CD4-positive, alpha-beta T cell treated with Interleukin-4 for 1 hour (primary cell): ENCODE results near the gene MED13L.

ENCODE experiments used
- DNase-seq, 2 donors: peaks; one replicate each; pipeline ENCODE4 v3.0.0-alpha.2; 2020 to 2022

The MED13L gene

DNA sequence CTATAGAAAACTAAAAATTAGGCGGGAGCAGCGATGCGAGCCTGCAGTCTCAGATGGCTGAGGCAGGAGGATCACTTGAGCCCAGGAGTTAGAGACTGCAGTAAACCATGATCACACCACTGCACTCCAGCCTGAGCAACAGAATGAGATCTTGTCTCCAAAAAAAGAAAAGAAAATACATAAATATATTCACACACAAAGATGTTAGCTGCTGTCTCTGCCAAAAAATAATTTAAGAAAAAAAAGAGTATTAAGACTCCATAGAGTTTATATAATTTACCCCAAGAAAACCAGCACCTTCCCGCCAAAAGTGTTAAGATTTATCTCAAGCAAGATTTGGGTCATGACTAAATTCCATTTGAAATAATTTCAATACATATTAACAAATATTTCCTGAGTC lies 102.6 kb downstream of the MED13L start:
- DNase-seq = no peak

DNA sequence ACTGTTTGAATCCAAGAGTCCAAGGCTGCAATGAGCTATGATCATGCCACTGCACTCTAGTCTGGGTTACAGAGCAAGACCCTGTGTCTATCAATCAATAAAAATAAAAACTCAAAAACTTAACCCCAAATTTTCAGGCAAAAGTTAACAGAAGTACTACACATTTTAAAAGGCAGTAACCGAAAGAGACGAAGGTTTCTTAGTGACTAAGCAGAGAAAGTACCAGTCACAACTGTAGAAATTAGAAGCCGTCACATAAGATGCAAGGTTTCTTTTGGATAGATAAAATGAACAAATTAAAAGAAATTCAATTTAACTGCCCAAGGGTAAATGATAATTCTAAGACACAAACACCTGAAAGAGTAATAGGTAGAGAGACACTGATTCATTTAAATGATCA lies 103.5 kb downstream of the MED13L start:
- DNase-seq = no peak

DNA sequence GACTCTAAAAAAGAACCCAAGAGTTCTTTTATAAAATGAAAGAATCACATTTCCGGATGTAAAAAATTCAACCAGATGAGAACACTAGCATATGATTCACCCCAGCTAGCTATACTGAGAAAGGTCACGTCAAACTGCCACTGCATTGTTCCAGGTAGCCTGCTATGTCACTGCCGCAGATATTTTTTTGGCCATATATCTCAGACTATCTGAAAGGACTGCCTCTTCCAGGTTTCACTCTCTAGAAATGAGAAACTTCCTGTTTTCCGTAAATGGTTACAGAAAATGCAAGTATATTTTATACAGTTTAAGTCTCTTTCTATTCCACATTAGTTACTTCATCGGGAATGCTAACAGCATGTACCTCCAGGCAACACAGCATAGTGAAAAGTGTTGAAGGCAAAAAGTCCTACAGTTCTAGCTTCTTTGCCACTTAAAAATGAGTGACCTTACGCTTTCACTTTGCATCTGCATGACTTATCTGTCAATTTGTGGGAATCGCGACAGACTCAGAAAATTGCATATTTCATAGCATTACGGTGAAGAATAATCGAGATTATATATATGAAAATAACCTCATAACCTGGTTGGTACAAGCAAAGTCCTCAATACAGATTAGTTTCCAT lies 105.2 kb downstream of the MED13L start:
- peak in 1 of 2 donors; percentile 21 for DNase-seq

DNA sequence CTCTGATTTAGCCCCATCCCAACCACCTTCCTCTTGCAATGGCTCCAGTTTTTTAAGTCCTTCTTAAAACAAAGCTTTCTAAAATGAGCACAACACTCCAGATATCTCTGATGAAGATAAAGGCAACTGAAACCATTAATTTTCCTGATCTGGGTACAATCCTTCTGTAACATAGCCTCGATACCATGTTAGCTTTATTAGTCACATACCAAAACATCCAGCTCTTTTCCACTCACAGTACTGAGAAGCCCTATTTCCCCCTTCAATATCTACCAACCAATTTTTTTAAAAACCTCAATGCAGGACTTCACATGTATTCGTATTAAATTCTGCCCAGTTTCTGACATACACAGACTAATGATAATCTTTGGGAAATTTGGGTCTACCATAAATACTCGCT lies 105.9 kb downstream of the MED13L start:
- no peak for DNase-seq

DNA sequence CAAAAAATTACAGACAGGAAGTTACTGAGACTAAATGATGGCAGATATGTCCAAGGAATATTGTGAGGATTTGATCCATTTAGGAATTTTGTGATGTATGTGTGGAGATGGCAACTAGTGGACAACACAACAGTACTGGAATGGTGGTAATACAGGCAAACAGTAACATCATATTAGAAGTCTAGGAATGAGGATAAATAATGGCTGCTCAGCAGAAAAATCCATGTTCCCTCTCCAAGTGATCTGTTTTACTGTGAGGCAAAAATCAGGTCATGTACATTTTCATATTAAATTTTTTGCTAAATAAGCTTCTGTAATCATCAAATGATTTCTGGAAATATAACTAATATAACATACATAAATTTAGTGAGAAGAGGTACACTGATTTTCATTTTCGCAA lies 108.4 kb downstream of the MED13L start:
- DNase-seq = no peak

DNA sequence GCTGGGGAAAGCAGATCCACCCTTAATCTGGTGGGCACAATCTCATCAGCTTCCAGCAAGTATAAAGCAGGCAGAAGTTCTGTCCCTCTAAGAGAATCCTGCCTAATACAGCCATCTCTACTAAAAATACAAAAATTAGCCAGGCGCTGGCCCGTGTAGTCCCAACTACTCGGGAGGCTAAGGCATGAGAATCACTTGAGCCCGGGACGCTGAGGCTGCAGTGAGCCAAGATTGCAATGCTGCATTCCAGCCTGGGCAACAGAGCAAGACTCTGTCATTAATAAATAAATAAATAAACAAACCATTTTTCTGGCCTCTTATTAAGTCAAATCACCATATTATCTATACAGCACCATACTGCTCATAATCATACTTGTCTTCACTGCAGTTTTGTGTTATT lies 111.2 kb downstream of the MED13L start:
- DNase-seq = no peak

DNA sequence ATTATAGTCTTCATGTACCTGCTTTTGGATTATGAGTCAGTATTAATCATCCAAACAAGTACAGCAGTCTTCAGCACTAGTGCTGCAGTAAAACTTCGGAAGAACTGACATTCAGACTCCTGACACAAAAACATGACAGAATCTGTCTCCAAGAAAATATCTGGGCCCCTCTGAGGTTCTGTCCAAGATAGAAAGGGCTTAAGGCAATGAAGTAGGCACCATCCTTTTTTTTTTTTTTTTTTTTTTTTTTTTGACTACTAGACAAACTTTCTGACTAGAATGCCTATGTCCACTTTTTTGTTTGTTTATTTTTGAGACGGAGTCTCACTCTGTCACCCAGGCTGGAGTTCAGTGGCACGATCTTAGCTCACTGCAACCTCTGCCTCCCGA lies 112.5 kb downstream of the MED13L start:
- DNase-seq = no peak

DNA sequence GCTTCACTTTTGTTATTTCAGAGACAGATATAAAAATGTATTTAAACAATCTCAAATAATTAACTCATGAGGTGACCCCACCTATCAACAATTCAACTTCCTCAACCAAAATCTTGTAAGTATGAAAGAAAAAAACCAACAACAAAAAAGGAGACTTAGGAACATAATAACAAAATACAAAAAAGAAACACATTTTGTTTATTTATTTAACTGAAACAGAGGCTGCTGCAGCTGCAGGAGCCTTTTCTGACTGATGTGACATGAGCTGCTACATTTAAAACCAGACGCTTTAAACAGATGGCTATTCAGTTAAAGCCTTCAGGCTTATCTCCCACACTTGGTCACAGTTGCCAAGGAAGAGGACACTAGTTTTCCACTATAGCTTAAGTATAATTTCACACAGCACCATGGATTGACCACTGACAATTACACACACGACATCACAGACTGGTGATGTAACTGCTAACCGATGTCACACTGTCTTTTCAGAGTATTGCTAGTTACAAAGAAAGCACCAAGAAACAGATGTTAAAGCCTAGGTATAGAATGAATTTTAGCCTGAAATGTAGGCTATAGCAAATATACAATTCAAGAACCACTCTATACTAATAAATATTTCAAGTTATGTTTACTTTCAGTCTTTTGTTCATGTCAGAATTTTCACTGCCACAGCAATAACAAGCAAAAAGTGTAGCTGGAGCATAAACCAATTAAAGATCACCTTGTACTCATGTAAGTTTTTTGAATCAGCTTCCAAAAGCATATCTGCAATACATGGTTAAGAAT lies 113.0 kb downstream of the MED13L start:
- DNase-seq = no peak

DNA sequence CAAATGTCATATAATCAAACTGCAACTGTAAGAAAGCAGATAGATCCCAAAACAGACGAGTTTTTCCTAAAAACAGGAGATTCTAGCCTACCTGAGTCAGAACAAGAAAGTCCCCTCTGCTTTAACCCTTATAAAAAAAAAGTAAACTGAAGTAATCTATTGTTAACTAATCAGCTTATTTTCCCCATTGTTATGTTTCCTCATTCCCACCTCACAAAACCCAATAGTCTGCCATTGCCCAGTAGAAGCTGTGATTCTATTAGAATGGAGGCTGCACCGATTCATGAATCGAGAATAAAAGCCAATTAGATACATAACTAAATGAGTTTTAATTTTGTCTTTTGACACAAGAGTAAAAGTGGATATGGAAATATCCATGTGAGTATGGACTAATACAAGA lies 115.4 kb downstream of the MED13L start:
- no peak for DNase-seq

DNA sequence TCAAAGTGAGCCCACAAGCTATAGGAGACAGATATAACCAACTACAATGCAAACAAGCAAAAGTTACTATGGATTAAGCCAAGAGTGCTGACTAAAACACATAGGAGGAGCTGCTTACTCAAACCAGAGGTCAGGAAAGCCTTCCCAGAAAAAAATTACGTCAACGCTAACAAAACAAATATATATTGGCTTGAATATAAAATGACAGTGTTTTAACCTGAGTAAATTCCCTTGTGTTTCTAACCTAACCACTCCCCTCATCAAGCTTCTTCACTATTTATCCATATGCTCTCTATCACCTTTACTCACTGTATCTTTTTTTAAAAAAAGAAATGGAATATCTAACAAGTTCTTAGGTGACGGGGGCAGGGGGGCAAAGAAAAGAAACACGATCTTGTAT lies 115.9 kb downstream of the MED13L start:
- no peak for DNase-seq

DNA sequence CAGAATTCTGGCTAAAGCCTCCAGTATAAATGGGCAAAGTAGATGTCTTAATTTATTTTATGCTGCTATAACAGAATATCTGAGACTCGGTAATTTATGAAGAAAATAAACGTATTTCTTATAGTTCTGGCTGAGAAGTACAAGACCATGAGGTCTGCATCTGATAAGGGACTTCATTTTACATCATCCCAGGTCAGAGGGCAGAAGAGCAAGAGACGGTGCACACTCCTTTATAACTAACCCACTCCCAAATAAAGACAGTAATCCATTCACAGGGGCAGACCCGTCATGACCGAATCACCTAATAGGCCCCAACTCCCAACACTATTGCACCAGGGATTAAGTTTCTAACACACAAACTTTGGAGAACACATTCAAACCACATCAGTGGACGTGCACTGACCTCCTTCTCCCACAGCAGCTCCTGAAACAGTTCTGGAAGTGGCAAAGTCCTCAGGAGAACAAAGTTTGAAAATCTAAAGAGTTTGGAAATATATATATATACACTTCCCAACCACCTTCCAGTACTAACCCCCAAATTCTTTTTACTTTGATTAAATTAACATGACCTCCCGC lies 116.5 kb downstream of the MED13L start:
- no peak for DNase-seq

DNA sequence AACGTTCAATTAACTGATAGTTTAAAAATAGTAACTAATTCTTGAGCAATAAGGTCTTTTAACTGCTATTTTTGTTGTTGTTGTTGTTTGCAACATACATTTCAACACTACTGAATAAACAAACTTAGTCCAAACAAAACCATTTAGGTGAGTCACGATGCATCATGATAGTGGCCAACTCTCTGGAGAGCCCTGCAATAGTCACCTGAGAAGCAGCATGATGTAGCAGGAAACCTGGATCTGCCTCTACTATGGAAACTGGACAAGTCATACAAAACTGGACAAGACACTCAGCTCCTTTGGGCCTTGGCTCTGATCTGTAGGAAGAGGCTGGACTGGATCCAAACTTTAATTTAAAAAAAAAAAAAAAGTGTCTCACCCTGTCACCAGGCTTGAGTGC lies 117.3 kb downstream of the MED13L start:
- no peak for DNase-seq

DNA sequence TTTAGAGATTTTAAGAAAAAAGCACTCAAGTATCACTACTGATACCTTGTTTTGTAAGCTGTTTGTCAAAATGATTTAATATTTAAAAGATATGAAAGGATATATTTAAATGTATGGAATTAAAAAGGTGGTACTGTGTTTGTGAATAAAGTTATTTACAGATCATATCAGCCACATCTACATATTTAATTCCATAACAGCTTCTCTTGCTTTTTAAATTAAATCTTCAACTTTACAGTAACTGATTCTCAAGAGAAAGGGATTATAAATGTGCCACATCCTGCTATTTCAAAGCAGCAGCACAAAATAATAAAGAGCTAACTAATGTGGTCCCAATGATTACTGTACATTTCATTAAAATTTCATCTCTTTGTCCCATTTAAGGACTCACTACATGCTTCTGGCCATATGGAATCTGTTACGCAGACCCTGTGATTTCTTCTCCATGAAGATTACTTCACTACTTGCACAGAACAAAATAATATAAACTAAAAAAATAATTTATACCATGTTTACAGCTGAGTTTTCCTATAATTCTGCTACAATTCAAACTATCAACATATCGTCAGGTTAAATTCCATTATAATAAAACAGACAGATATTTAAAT lies 117.8 kb downstream of the MED13L start:
- DNase-seq = no peak

DNA sequence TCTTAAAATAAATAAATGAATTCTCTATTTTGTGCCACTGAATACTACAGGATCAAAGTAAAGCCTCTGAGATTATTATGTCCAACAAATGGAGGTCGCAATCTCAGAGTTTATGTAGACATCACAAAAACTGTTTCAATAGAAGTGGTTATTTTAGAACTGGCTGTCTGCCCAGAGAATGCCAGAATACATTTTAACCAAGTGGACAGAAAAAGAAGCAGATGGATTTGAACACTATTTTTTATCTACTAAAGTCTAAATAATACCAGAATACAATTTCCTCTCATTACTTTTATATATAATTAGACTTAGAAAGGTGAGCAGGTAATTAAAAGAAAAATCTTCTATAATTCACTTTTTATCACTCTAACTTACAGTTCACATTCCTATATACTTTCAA lies 118.3 kb downstream of the MED13L start:
- DNase-seq = no peak

DNA sequence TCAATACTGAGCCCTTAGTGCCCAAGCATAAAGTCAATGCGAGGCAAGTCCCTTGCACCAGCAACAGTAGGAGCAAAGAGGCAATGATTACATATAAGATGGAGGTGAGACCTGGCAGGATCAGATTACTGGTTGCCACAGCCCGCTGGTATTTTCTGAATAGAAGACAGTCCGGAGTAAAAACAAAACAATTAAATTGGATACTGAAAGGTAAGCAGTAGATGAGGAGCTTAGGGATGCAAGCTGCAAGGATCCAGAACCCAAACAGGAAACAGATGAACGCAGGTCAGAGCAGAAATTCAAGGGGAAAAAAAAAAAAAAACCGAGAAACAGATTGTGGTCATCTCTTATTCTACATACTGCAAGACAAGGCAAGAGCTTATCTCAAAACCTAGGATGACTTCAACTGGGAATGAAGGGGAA lies 119.6 kb downstream of the MED13L start:
- DNase-seq = no peak

DNA sequence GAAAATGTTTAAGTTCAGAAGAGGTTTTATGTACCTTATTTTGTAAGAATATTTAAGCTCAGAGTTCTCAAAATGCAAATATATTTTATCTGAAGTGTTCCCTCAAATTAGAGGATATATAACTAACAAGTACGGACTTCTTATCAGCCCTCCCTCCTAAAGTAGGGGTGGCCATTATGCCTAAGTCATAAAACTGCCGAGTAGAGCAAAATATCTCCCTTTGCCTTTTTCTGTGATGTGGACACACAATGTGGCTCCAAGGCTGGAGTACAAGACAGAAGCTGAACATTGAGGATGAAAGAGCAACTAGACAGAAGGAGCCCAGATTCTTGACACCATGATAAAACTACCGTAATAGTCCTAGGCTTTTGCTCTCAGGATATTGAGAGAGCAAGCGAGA lies 120.9 kb downstream of the MED13L start:
- DNase-seq = no peak

DNA sequence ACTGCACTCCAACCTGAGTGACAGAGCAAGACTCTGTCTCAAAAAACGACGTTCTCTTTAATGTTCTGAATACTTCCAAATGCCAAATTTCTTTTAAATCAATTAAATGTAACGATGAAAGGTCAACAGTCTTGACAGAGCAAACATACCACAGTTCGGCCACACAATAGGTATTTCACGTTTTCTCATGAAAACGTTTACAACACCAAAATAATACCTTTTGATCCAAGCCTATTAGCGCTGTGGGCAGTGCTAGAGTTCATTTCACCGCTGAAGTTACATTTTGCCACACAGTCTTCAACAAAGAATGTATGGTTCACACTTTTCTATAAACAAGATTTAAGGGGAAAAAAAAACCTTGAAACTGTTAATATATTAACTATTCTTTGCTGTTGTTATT lies 122.1 kb downstream of the MED13L start:
- no peak for DNase-seq

DNA sequence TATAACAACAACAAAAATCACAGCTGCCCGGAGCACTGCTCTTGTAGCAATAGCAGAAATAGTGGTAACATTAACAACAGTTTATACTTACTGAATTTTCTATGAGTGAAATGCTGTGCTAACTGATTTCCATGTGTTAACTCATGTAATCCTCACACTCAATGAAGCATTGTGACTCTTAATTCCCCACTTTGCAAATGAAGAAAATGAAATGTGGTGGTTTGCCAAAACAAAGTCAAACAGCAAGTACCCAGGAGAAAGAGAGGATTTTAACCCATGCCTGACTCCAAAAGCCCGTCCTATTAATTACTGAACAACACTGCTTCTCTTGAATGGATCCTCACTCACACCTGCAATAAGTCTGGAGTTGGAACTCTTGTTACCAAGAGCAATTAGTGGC lies 123.5 kb downstream of the MED13L start:
- DNase-seq = no peak

DNA sequence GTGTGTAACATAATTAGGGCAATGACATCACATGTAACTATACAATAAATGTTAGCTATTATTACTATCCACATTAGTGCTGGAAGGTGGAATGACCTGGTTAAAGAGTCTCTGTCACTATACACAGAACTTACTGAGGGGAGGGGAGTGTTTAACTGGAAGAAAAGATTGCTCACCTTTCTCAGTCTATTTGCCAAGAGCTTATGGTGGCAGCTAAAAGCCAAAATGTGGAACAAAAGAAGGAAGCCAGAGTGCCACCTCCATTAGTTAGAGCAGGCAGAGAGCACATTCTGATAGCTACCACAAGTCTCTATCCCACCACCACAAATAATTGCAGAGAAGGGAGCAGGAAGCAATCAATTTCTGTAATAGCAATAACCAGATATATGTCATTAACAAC lies 124.4 kb downstream of the MED13L start:
- no peak for DNase-seq

DNA sequence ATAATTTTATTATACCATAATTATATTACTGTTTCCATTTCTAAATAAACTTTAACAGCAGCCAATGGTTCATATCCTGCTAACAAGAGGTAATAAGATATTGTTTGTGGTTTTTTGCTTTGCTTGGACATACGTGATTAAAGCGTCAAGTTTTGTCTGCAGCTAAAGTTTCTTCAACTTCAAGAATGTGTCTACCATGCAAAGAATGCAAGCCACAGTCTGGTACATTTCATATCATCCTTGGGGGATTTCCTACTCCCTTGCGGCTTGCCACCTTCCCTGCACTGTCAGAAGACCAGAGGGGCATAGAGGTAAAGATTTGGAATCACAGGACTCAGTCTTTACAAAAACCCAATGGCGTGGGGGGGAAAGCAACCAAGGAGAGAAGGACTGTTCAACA lies 125.2 kb downstream of the MED13L start:
- DNase-seq = no peak

DNA sequence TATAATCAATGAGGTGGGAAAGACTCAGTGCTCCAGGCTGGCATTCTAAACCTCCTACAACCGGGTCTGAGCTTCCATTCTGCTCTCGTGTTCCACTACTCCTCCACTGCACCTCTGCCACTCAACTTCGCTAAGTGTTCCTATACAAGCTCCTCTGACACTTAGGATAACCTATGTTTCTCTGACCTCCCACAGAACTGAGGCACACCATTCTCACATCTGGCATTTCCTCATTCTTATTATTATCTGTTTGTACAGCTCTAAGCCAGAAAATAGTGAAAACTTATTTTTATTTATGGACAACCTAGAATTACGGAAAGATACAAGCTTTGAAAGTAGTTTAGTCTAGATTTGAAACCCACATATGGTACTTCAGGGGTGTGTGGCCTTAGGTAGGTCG lies 127.0 kb downstream of the MED13L start:
- DNase-seq = no peak

DNA sequence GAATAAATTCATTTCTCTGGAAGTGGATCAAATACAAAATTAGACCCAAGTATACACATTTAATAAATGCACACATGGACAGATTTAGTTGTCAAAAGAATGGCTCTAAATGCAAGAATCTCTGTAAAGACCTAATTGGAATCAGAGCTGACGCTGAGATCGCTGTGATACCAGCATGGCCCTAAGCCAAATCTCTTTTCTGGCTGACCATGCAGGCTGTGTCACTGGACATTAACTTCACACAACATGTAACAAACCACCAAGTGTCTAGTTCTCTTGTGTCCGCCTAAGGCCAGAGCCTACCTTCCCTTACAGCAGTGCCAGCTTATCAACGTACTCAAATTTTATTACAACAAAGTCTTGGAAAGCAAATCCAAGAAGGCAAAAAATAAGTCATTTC lies 127.5 kb downstream of the MED13L start:
- DNase-seq = no peak

DNA sequence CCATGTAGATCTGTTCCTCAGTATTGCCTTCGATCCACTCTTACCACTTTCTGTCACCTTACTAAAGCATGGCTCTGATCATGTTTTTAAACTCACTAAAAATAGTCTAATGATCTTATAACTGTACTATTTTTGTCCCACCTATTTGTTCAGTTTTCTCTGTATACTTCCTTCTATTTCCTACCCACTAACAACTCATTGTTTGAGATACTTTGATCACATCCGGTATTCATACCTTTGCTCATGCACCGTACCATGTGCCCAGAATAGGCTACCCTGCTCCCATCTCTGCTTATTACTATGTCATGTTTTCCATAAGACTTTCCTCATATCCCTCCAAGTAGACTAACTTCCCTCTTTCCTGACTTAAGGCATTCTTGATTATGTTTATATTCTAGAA lies 128.6 kb downstream of the MED13L start:
- DNase-seq = no peak

DNA sequence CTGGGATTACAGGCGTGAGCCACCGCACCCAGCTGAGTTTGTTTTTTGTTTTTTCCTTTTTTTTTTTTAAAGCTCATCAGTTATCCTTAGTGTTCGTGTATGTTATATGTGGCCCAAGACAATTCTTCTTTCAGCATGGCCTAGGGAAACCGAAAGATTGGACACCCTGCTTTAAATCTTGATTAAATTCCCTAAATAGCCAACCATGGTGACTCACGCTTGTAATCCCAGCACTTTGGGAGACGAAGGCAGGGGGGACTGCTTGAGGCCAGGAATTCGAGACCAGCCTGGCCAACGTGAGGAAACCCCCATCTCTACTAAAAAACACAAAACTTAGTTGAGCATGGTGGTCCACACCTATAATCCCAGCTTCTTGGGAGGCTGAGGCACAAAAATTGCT lies 131.1 kb downstream of the MED13L start:
- no peak for DNase-seq
